Endothelial cell of hepatic sinusoid (primary cell): ENCODE results near the gene SIM2.

Source experiments
- in situ Hi-C: cut with HindIII; loops from 2 replicates; pipeline ENCODE4 v1.10.0; 2017; ENCODE audit warnings: low sequenced_read_pairs

The SIM2 gene

DNA sequence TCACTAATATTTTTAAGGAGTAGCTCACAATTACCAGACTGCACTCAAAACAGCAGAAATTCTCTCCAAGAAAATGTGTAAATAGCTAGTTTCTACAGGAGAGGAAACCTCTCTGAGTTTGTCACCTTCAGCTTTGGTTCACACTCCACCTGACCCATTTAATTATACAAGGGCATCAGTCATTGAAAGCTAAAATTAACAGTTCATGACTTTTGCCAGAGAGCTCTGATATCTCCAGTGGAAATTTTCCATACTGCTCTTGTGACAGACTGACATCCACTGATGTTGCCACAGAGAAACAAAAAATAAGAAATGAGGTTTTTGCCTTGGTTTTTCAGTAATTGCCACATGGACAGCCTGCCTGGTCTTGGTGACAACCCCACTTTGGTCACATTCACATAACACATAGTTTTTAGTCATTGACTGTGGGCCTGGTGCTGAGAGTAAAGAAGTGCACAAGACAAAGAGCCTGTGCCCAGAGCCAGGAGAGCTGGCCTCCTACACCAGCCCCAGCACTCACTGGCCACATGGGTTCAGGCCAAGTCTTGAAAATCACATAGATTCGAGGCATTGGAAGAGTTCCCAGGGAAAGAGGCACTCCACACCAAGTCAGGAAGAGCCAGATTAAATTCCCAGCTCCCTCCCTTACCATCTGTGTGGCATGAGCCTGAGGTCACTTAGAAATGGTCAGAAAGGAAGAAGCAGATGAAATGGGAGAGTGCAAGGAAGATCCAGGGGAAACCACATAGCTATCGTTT is 13.8 kb upstream of the SIM2 start:
- in situ Hi-C loops: no loop called here

GRCh38 chr21:36686955-36687354 is 12.0 kb upstream of the SIM2 start:
- in situ Hi-C loops: no loop called here

GRCh38 chr21:36688324-36688723 is 10.6 kb upstream of the SIM2 start:
- in situ Hi-C loops: no loop called here

GRCh38 chr21:36689324-36689723 is 9.6 kb upstream of the SIM2 start:
- in situ Hi-C loops: no loop called here

GRCh38 chr21:36690628-36691554 is 8.0 kb upstream of the SIM2 start:
- in situ Hi-C loops: no loop called here

DNA sequence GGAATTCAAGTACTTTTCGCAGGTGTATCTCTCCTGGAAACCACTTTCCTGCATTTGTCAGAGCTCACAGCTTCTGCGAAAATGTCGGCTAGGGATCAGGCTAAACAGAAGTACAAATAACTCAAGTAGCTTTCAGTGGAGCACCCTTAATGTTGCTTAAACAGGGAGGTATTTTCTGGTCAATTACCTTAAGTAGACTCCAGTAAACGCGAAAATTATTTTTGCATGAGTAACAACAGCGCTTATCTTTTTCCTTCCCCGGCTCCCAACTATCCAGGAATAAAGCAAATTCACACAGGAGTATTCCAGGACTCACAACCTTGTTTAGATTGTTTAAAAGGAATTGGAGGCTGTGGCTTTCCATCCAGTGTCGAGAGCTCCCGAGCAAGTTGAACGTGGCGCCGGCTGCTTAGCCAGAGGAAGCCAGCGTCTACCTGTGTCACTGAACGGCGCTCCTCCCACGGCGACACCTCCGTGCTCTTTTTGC is 7.3 kb upstream of the SIM2 start:
- in situ Hi-C loops: no loop called here

DNA sequence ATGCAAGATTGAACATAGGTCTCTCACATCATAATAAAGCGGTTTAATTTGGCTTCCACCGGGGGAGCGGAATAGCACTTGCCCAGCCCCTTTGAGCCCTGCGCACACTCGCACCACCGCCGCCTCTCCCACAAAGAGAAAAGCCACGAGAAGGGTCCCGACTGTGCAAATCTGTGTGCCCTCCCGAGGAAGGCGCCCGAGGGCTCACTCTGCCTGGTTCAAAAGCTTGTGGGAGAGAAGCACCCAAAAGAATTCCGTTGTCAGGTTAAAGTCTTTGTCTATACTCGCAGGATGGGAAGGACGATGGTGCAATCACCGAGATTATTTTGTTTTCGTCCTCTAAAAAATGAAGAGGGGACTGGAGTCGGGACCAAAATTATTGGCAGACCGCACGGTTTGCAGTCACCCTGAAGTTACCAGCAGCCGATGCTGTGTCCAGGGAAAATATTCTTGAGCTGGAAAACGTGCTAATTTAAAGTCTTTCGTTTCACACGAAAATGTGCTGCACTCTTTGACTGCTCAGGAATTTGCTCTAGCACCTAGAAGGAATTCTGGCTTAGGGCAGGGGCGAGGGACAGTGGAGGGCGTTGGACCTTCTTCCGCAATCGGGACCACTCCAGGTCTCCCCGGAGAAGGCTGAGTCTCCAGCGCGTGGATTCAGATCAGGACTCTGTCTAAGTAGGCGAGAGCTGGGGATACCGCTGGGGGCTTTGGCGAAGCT is 6.6 kb upstream of the SIM2 start:
- in situ Hi-C loops: no loop called here

GRCh38 chr21:36692835-36693488 is 6.0 kb upstream of the SIM2 start:
- in situ Hi-C loops: no loop called here

DNA sequence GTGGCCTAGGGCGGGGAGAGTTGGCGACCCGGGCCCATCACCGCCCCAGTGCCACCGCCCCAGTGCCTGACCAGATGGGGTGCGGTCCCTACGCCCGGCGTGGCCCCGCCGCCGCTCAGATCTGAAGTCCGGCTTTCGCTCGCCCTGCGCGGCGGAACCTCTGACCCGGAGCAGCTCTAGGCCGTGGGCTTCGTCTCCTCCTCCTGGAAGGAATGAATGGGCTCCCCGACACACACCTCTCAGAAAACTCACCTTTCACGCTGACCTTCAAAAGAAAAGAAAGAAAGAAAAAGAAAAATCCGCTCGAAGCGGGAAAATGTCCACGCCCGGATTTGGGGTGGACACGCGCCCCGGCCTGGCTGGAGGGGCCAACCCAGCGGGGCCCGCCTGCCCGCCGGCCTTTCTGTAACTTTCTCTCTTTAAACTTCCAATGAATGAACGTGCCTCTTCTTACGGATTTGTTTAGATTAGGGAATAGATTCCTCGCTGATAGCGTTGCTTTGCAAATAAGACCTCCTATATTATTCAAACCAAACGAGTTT is 5.4 kb upstream of the SIM2 start:
- in situ Hi-C loops: no loop called here

GRCh38 chr21:36694031-36694515 is 4.8 kb upstream of the SIM2 start:
- in situ Hi-C loops: no loop called here

DNA sequence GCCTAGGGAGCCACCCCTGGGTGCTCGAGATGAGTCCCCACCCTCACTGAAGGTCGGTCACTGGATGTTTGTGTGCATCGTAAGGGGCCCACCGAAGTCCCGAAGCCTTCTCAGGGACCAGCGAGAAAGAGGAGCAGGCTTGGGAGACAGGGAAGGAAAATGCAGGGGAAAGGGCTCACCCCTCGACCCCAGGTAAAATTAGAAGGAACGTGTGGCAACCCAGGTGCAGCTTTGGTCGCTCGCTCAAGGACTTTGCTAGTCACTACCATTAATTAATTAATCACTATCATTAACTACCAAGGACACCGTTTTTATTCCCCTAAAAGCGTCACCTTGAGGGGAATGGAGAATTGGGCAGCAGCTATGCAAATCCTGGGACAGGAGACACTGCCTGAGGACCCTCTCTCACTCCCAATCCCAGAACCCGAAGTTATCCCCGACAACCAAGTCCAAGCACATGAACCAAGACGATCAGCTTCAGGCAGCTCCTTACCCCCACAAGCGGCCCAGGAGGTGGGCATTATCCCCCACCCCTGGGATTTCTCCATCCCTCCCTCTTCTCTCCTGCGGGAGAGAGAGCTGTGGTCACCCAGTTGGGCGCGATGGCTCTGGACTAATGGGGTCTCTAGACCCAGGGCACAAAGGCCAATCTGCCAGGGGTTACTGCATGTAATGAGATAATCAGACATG is 4.2 kb upstream of the SIM2 start:
- in situ Hi-C loops: no loop called here

- in situ Hi-C loops: no loop called here
Observed at GRCh38 chr21:36695283-36695634, 3.7 kb upstream of the SIM2 start.

- in situ Hi-C loops: no loop called here
Observed at GRCh38 chr21:36695671-36696389, 3.1 kb upstream of the SIM2 start.

- in situ Hi-C loops: no loop called here
Observed at GRCh38 chr21:36696390-36697059, 2.4 kb upstream of the SIM2 start.

DNA sequence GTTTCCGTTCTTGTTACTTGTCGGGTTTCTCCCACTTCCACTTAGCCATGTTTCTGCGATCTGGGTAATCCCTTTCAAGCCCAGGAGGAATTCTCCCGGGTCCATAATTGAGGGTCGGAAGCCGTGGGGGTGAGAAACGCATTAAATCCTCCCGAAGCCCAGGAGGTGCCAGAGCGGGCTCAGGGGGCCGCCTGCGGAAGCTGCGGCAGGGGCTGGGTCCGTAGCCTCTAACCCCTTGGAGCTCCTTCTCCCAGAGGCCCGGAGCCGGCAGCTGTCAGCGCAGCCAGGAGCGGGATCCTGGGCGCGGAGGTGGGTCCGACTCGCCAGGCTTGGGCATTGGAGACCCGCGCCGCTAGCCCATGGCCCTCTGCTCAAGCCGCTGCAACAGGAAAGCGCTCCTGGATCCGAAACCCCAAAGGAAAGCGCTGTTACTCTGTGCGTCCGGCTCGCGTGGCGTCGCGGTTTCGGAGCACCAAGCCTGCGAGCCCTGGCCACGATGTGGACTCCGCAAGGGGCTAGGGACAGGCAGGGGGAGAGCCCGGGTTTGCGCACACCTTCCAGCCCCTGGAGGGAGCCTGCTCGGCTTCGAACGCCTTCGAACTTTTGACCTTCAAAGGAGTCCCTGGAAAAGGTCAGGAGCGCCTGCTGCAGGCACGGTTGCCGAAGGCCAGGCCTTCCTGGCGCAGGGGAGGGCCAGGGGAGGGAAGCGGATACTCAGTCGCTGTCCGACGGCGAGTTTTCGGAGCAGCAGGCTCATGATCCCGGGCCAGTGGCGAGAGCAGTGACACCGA is 1.7 kb upstream of the SIM2 start:
- in situ Hi-C loops: no loop called here

- in situ Hi-C loops: no loop called here
Observed at GRCh38 chr21:36697851-36698384, 997 bp upstream of the SIM2 start.

- in situ Hi-C loops: no loop called here
Observed at GRCh38 chr21:36698385-36698980, 432 bp upstream of the SIM2 start.
